Cardiac muscle cell (in vitro differentiated cells and primary cell): Measurements from ENCODE around the gene TMOD1. TPM values are rescaled to one million over a fixed set of nuclear protein-coding genes. Genes with fewer than 3 reads are reported as not detected.
"Not testable (repeated sequence)": the region's sequence is repeated elsewhere in the genome, so short reads cannot be mapped to it uniquely, and the experiment has no call there.

ENCODE experiments used
- DNase-seq, 2 donors: peaks; one replicate each; pipeline versions ENCODE4 v3.0.0 to v3.0.0-alpha.2; 2010 to 2017; ENCODE audit warnings: low read depth in 1 of 2, low spot score in 1 of 2
- H3K27ac ChIP-seq: fragments of 200-600 bp; sonication (generic); 2 replicates; pipeline ENCODE4 v1.5.1; 2016
- H3K27me3 ChIP-seq: fragments of 200-600 bp; sonication (generic); 2 replicates; pipeline ENCODE4 v1.6.0; 2016; ENCODE audit warnings: control low read depth
- H3K36me3 ChIP-seq: fragments of 200-600 bp; sonication (generic); 2 replicates; pipeline ENCODE4 v1.5.1; 2016; ENCODE audit warnings: control low read depth
- H3K4me1 ChIP-seq: fragments of 200-600 bp; sonication (generic); 2 replicates; pipeline ENCODE4 v1.8.1; 2017; ENCODE audit warnings: low read depth, mild to moderate bottlenecking, mixed run types
- H3K4me3 ChIP-seq: fragments of 200-600 bp; sonication (generic); 2 replicates; pipeline ENCODE4 v1.5.1; 2016; ENCODE audit warnings: mild to moderate bottlenecking
- H3K9me3 ChIP-seq: fragments of 200-600 bp; sonication (generic); 2 replicates; pipeline ENCODE4 v1.5.1; 2017; ENCODE audit warnings: low read depth, mild to moderate bottlenecking, control low read depth
- polyA plus RNA-seq: library from polyadenylated mRNA; unstranded; fragments of >200 nt; fragmentation: Nextera tagmentation; extraction: Ambion mirVana; gene quantifications from 2 replicates; pipeline ENCODE4 v1.2.1, GENCODE V29; 2016
- total RNA-seq: library from RNA; depleted of rRNA; stranded (reverse); fragments of >200 nt; gene quantifications from 2 replicates; pipeline ENCODE4 v1.2.3, GENCODE V29; 2016
- TF ChIP-seq, protein P1 (sequence below): IDR thresholded peaks from 2 replicates; pipeline ENCODE4 v1.5.1; 2012; ENCODE audit warnings: low read depth, mild to moderate bottlenecking, low read length

The TMOD1 gene
- total and polyA plus RNA-seq, 2 experiments from 2014 or later: 75.7 to 168 TPM

DNA sequence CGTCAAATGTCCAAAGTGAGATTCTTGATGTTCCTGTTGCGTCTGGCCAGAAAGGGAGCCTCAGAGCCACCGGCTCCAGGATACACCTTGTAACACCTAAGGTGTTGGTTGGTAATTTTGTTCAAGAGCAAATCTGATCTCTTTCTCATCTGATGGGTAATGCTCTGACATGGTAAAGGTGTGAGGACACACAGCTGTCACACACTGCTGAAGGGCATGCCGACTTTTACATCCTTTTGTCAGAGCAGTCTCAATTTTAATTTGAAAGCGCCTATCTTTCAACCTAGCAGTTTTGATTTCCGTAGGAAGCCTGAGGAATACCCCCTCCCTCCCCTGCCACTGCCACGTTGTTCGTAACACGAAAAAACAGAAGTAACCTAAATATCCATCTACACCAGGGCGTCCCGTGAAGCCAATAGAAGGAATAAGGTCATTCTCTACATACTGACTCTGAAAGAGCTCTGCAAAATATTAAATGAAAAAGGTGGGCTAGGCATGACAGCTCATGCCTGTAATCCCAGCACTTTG, 74.3 kb downstream of the TMOD1 start:
- Histone ChIP-seq H3K4me1 (no peaks in the 10 kb centered on the region), H3K9me3 (no peaks in the 10 kb centered on the region), H3K27me3 (no peaks in the 10 kb centered on the region), H3K4me3 (no peak overlapping the region), H3K27ac (no peak overlapping the region), H3K36me3 (peaks cover 16% of the 10 kb centered on the region)
- TF ChIP-seq, protein P1, sequence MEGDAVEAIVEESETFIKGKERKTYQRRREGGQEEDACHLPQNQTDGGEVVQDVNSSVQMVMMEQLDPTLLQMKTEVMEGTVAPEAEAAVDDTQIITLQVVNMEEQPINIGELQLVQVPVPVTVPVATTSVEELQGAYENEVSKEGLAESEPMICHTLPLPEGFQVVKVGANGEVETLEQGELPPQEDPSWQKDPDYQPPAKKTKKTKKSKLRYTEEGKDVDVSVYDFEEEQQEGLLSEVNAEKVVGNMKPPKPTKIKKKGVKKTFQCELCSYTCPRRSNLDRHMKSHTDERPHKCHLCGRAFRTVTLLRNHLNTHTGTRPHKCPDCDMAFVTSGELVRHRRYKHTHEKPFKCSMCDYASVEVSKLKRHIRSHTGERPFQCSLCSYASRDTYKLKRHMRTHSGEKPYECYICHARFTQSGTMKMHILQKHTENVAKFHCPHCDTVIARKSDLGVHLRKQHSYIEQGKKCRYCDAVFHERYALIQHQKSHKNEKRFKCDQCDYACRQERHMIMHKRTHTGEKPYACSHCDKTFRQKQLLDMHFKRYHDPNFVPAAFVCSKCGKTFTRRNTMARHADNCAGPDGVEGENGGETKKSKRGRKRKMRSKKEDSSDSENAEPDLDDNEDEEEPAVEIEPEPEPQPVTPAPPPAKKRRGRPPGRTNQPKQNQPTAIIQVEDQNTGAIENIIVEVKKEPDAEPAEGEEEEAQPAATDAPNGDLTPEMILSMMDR: no peak
- no peak for DNase-seq

DNA sequence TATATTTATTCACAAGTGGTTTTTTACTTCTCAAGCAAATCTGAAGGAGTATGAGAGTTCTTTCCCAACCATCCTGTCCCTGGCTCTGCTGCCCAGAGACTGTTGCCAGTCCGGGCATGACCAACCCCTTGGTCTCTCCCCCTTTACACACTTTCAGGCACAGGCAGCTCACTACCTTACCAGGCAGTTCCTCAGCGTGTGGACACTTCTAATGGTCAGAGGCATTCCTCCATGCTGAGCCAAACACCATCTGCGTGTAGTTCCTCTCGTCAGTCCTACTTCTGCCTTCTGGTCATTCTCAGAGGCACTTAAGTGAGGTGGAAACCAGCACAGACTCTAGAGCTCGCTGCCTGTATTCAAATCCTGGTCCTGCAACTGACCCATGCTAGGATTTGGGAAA, 75.6 kb downstream of the TMOD1 start:
- DNase-seq: no peak
- Histone ChIP-seq H3K36me3 (peaks cover 5% of the 10 kb centered on the region), H3K27me3 (no peaks in the 10 kb centered on the region), H3K27ac (no peak overlapping the region), H3K4me3 (no peak overlapping the region), H3K9me3 (no peaks in the 10 kb centered on the region), H3K4me1 (no peaks in the 10 kb centered on the region)
- TF ChIP-seq, protein P1: no peak

DNA sequence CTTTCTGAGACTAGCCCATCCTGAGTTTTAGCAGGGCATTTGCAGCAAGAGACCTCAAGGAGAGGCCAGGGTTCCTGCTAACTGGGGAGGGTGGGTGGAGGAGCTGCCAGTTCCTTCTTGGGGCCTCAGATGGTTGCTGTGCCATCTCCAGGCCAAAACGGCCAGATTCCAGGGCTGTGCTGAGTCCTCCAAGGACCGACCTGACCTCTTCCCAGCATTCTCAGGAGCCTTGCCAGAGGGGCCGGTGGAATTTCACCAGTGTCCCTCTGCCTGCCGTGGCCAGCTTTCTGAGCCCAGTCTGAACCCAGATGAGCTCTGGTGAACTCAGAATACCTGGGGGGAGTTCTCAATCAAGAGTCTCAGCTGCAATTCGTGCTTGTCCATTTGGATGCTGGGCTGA, 77.4 kb downstream of the TMOD1 start:
- TF ChIP-seq, protein P1: no peak
- no peaks in the 10 kb centered on the region for H3K27me3 ChIP-seq
- no peak overlapping the region for H3K4me3 ChIP-seq
- H3K4me1 ChIP-seq: no peaks in the 10 kb centered on the region
- H3K27ac ChIP-seq: no peak overlapping the region
- H3K36me3 ChIP-seq: no peaks in the 10 kb centered on the region
- no peaks in the 10 kb centered on the region for H3K9me3 ChIP-seq
- DNase-seq: no peak

DNA sequence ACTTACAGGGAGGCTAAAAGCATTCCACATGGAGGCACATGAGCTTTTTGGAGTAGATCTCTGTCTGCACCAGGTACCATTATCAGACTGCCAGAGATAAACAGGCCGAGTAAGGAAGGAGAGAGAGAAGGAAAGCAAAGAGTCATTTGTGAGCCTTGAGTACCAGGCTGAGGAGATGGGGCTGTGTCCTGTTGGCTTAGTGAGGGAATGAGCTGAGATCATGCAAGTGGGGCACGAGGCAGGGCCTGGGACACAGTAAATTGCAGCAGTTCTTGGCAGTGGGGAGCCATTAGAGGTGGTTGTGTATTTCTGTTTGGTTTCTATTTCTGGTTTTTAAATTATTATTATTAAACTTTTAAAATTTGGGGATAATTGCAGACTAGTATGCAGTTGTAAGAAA, 78.4 kb downstream of the TMOD1 start:
- DNase-seq: no peak
- Histone ChIP-seq H3K27me3 (no peaks in the 10 kb centered on the region), H3K4me3 (no peak overlapping the region), H3K36me3 (no peaks in the 10 kb centered on the region), H3K27ac (no peak overlapping the region), H3K4me1 (no peaks in the 10 kb centered on the region), H3K9me3 (no peaks in the 10 kb centered on the region)
- TF ChIP-seq, protein P1: no peak

DNA sequence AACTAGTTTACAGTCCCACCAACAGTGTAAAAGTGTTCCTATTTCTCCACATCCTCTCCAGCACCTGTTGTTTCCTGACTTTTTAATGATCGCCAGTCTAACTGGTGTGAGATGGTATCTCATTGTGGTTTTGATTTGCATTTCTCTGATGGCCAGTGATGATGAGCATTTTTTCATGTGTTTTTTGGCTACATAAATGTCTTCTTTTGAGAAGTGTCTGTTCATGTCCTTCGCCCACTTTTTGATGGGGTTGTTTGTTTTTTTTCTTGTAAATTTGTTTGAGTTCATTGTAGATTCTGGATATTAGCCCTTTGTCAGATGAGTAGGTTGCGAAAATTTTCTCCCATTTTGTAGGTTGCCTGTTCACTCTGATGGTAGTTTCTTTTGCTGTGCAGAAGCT, 80.1 kb downstream of the TMOD1 start:
- not testable (repeated sequence) for H3K27ac ChIP-seq, H3K4me1 ChIP-seq, DNase-seq, H3K4me3 ChIP-seq, H3K9me3 ChIP-seq, H3K27me3 ChIP-seq, H3K36me3 ChIP-seq

DNA sequence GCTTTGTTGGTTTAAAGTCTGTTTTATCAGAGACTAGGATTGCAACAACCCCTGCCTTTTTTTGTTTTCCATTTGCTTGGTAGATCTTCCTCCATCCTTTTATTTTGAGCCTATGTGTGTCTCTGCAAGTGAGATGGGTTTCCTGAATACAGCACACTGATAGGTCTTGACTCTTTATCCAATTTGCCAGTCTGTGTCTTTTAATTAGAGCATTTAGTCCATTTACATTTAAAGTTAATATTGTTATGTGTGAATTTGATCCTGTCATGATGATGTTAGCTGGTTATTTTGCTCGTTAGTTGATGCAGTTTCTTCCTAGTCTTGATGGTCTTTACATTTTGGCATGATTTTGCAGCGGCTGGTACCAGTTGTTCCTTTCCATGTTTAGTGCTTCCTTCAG, 83.3 kb downstream of the TMOD1 start:
- not testable (repeated sequence) for H3K27me3 ChIP-seq, H3K27ac ChIP-seq, H3K4me3 ChIP-seq, H3K9me3 ChIP-seq, DNase-seq, H3K4me1 ChIP-seq, H3K36me3 ChIP-seq

DNA sequence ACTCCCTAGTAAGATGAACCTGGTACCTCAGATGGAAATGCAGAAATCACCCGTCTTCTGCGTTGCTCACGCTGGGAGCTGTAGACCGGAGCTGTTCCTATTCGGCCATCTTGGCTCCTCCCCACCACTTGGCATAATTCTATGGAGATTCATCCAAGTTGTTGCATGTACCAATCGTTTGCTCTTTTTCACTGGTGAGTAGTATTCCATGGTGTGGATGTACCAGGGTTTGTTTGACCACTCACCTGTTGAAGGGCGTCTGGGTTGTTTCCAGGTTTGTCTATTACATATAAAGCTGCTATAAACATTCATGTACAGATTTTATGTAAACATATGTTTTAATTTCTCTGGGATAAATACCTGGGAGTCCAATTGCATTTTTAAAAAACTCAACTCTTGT, 85.4 kb downstream of the TMOD1 start:
- H3K27ac ChIP-seq, DNase-seq, H3K9me3 ChIP-seq, H3K4me3 ChIP-seq, H3K4me1 ChIP-seq, H3K27me3 ChIP-seq: not testable (repeated sequence)
- peaks cover 13% of the 10 kb centered on the region for H3K36me3 ChIP-seq
